HL-60 (cell line): ENCODE results near the gene SIN3A.

Source experiments
- DNase-seq, 2 experiments: peaks; one replicate each; pipeline ENCODE4 v3.0.0-alpha.2; 2010 to 2020; ENCODE audit warnings: low read depth in 1 of 2, low spot score in 1 of 2
- H3K27ac ChIP-seq: fragments of 250-450 bp; sonication (Bioruptor Pico); replicated peaks from 2 replicates; pipeline ENCODE4 v1.5.1; 2020; ENCODE audit warnings: mild to moderate bottlenecking, moderate library complexity
- H3K27me3 ChIP-seq: fragments of 250-450 bp; sonication (Bioruptor Pico); 2 replicates; pipeline ENCODE4 v1.5.1; 2021; ENCODE audit warnings: mild to moderate bottlenecking, moderate library complexity; ENCODE audit not compliant: insufficient read depth, poor library complexity, severe bottlenecking
- H3K4me3 ChIP-seq: replicated peaks from 2 replicates; pipeline ENCODE4 v1.5.1; 2011; ENCODE audit warnings: mild to moderate bottlenecking, control low read depth, low read length; ENCODE audit not compliant: insufficient read depth
- GABPA ChIP-seq: IDR thresholded peaks from 2 replicates; pipeline ENCODE4 v1.6.1; 2012; ENCODE audit warnings: low read depth
- POLR2AphosphoS5 ChIP-seq: IDR thresholded peaks from 2 replicates; pipeline ENCODE4 v1.6.1; 2012; ENCODE audit warnings: low read depth
- SPI1 ChIP-seq: IDR thresholded peaks from 2 replicates; pipeline ENCODE4 v1.6.1; 2012; ENCODE audit warnings: low read depth, mild to moderate bottlenecking, borderline replicate concordance
- TF ChIP-seq, protein P1 (sequence below): IDR thresholded peaks from 2 replicates; pipeline ENCODE4 v1.6.1; 2012; ENCODE audit warnings: low read depth; ENCODE audit not compliant: insufficient replicate concordance
- TF ChIP-seq, protein P2 (sequence below): IDR thresholded peaks from one replicate; pipeline ENCODE4 v1.5.1; 2011; ENCODE audit warnings: low read length, control low read depth, inconsistent platforms; ENCODE audit not compliant: insufficient read depth

SIN3A gene

DNA sequence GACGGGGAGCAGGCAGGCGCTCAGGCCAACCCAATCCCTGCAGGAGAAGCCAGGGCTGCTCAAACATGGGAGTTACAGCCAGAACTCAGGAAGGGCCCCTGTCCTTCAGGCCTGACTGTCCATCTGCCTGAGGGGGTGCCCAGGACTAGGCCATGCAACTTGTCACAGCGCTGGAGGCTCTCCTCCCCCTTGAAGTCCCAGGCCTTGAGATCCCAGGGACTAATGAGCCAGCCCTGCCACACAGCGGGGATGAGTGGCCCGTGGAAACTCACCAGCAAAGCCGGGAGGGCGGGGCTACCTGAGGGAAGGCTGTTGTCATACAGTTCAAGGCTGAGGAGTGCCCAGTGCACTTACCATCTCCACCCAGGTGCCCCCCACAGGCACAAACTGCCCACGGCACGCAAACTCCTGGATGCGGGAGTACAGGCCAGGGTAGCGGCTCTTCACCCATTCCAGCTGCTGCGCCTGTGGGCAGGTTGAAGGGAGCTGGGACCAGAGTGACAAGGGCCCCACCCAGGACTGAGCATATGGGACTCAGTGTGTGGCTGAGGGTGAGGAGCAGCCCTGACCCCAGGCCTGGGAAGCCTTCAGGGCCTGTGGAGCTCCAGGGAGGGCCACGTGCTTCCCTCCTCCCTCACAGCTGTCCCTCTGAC is 89.4 kb downstream of the SIN3A start:
- Histone ChIP-seq H3K27ac (no peak overlapping the region), H3K4me3 (no peak overlapping the region), H3K27me3 (no peaks in the 10 kb centered on the region)
- no peak for DNase-seq
- no peak for TF ChIP-seq SPI1
- TF ChIP-seq, protein P1, sequence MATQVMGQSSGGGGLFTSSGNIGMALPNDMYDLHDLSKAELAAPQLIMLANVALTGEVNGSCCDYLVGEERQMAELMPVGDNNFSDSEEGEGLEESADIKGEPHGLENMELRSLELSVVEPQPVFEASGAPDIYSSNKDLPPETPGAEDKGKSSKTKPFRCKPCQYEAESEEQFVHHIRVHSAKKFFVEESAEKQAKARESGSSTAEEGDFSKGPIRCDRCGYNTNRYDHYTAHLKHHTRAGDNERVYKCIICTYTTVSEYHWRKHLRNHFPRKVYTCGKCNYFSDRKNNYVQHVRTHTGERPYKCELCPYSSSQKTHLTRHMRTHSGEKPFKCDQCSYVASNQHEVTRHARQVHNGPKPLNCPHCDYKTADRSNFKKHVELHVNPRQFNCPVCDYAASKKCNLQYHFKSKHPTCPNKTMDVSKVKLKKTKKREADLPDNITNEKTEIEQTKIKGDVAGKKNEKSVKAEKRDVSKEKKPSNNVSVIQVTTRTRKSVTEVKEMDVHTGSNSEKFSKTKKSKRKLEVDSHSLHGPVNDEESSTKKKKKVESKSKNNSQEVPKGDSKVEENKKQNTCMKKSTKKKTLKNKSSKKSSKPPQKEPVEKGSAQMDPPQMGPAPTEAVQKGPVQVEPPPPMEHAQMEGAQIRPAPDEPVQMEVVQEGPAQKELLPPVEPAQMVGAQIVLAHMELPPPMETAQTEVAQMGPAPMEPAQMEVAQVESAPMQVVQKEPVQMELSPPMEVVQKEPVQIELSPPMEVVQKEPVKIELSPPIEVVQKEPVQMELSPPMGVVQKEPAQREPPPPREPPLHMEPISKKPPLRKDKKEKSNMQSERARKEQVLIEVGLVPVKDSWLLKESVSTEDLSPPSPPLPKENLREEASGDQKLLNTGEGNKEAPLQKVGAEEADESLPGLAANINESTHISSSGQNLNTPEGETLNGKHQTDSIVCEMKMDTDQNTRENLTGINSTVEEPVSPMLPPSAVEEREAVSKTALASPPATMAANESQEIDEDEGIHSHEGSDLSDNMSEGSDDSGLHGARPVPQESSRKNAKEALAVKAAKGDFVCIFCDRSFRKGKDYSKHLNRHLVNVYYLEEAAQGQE = no peak
- TF ChIP-seq, protein P2, sequence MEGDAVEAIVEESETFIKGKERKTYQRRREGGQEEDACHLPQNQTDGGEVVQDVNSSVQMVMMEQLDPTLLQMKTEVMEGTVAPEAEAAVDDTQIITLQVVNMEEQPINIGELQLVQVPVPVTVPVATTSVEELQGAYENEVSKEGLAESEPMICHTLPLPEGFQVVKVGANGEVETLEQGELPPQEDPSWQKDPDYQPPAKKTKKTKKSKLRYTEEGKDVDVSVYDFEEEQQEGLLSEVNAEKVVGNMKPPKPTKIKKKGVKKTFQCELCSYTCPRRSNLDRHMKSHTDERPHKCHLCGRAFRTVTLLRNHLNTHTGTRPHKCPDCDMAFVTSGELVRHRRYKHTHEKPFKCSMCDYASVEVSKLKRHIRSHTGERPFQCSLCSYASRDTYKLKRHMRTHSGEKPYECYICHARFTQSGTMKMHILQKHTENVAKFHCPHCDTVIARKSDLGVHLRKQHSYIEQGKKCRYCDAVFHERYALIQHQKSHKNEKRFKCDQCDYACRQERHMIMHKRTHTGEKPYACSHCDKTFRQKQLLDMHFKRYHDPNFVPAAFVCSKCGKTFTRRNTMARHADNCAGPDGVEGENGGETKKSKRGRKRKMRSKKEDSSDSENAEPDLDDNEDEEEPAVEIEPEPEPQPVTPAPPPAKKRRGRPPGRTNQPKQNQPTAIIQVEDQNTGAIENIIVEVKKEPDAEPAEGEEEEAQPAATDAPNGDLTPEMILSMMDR = no peak
- TF ChIP-seq POLR2AphosphoS5 = no peak
- no peak for TF ChIP-seq GABPA

DNA sequence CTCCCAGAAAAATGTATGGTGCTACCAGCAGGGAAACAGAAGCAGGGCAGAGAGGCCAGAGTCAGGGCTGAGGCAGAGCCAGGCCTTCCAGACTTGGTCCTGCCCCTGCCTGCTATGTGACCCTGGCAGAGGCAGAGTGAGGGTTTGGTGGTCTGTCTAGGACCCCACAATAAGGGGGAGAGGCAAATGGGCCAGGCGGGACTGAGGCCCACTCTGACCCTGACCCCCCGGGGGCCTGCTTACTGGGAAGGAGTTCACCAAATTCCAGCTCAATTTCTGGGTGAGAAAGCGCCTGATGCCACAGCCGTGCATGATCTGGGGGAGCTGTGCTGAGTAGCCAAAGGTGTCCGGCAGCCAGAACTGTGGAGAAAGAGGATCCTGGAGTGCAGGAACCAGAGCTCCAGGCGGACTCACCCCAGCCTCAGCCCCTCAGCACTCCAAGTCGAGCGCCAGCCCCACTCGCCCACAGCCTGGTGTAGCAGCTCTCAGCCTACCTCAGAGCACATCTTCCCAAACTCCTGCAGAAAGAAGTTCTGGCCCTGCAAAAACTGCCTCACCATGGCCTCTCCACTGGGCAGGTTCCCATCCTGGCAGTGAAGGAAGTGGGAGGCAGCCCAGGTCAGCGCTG is 90.0 kb downstream of the SIN3A start:
- Histone ChIP-seq H3K27me3 (no peaks in the 10 kb centered on the region), H3K4me3 (no peak overlapping the region), H3K27ac (no peak overlapping the region)
- no peak for DNase-seq
- no peak for TF ChIP-seq GABPA
- TF ChIP-seq SPI1 = no peak
- TF ChIP-seq, protein P1 = no peak
- TF ChIP-seq, protein P2 = no peak
- TF ChIP-seq POLR2AphosphoS5 = no peak

DNA sequence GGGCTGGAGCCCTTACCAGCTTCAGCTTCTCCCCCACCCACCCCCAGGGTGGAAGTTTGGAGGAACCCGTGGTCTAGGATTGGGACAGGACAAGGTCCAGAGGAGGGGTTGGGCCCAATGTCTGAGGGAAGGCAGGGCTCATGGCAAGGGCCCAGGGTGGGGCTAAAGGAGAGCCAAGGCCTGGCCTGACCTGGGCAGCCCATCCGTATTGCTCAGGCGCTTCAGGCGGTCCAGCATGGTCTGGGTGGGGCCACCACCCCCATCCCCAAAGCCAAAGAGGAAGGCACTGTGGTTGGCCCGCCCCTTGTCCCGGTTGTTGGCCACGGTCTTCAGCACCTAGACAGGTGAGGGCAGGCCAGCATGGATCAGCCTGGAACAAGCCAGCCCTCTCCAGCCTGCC is 90.6 kb downstream of the SIN3A start:
- Histone ChIP-seq H3K27ac (no peak overlapping the region), H3K27me3 (no peaks in the 10 kb centered on the region), H3K4me3 (no peak overlapping the region)
- TF ChIP-seq, protein P1 = no peak
- TF ChIP-seq POLR2AphosphoS5 (no peak), GABPA (no peak), SPI1 (no peak)
- TF ChIP-seq, protein P2 = no peak
- no peak for DNase-seq
